HCT116 (cell line): ENCODE results near the gene TBC1D14. TPM values are rescaled to one million over a fixed set of nuclear protein-coding genes. Genes with fewer than 3 reads are reported as not detected.

Experiments
- ATAC-seq: fragments of 200-7000 bp; cut with Tn5 transposase; 2 replicates; pipeline ENCODE4 v1.9.1; 2020; ENCODE audit warnings: mild to moderate bottlenecking, moderate library complexity
- BruUV-seq: library from RNA; stranded (reverse); fragments of 400-500 nt; replicated peaks from 2 replicates; lab custom pipeline; 2021; lab: Mats Ljungman, UMichigan
- CTCF ChIA-PET: fragments of 300-600 bp; sonication (Branson Sonifier 250); formaldehyde crosslinking; loops from one replicate; lab custom pipeline; 2021; ENCODE audit warnings: antibody characterized with exemption; lab: Charles Lee
- POLR2A ChIA-PET: fragments of 300-600, 350-600 bp; sonication (Branson Sonifier 250); formaldehyde crosslinking; loops from one replicate; lab custom pipeline; 2021; ENCODE audit warnings: antibody characterized with exemption; lab: Charles Lee
- RAD21 ChIA-PET, 2 experiments: fragments of 300-600 bp; sonication (Branson Sonifier 250); formaldehyde crosslinking; loops; one replicate each; lab custom pipeline; 2023; ENCODE audit warnings: low total read pairs in 2 of 2; ENCODE audit not compliant: uncharacterized antibody in 2 of 2, unreplicated experiment in 2 of 2, low non-redundant PET in 1 of 2; lab: Charles Lee
- DNase-seq: peaks from one replicate; pipeline ENCODE4 v3.0.0-alpha.2; 2010; ENCODE audit warnings: low read depth, low spot score
- H2AFZ ChIP-seq: fragments of 200-600 bp; shearing (Covaris generic), sonication (generic); 2 replicates; pipeline ENCODE4 v1.6.1; 2017; ENCODE audit warnings: low read depth, mixed run types, mixed read lengths, antibody characterized with exemption, low read length; ENCODE audit not compliant: poor library complexity, severe bottlenecking
- H3K27ac ChIP-seq: 2 replicates; pipeline ENCODE4 v1.5.1; 2012; ENCODE audit warnings: low read depth, low read length
- H3K27me3 ChIP-seq: fragments of 200-600 bp; sonication (generic); 2 replicates; pipeline ENCODE4 v1.6.1; 2016; ENCODE audit warnings: mixed run types, low read length, mixed read lengths; ENCODE audit not compliant: insufficient read depth
- H3K36me3 ChIP-seq, 2 experiments: fragments of 200-500 bp in 1 of 2; fragments of 200-600 bp in 1 of 2; sonication (Bioruptor generic) in 1 of 2; sonication (generic) in 1 of 2; 2 replicates each; pipeline versions ENCODE4 v1.5.1 to v1.6.1; 2014 to 2016; ENCODE audit warnings: low read length in 2 of 2, inconsistent platforms in 1 of 2, mixed read lengths in 1 of 2, mixed run types in 1 of 2; ENCODE audit not compliant: insufficient read depth in 2 of 2, control insufficient read depth in 1 of 2
- H3K4me1 ChIP-seq, 2 experiments: fragments of 200-600 bp in 1 of 2; sonication (generic) in 1 of 2; 2 replicates each; pipeline versions ENCODE4 v1.5.1 to v1.6.1; 2012 to 2017; ENCODE audit warnings: low read length in 2 of 2, inconsistent platforms in 1 of 2, mild to moderate bottlenecking in 1 of 2, mixed read lengths in 1 of 2, mixed run types in 1 of 2, moderate library complexity in 1 of 2; ENCODE audit not compliant: insufficient read depth in 2 of 2, control insufficient read depth in 1 of 2
- H3K4me2 ChIP-seq: fragments of 200-600 bp; sonication (generic); 2 replicates; pipeline ENCODE4 v1.6.1; 2017; ENCODE audit warnings: mixed run types, low read length, mixed read lengths
- H3K4me3 ChIP-seq, 2 experiments: fragments of 200-600 bp in 1 of 2; sonication (generic) in 1 of 2; replicated peaks in 1 of 2; 2 replicates each; pipeline ENCODE4 v1.5.1; 2011 to 2016; ENCODE audit warnings: low read length in 2 of 2, control low read depth in 1 of 2, low read depth in 1 of 2, mild to moderate bottlenecking in 1 of 2, mixed read lengths in 1 of 2, mixed run types in 1 of 2
- H3K79me2 ChIP-seq: fragments of 200-600 bp; sonication (generic); 2 replicates; pipeline ENCODE4 v1.6.1; 2017; ENCODE audit warnings: mild to moderate bottlenecking, mixed run types, low read length, moderate library complexity, mixed read lengths; ENCODE audit not compliant: insufficient read depth
- H3K9ac ChIP-seq: fragments of 200-600 bp; sonication (generic); 2 replicates; pipeline ENCODE4 v1.6.1; 2016; ENCODE audit warnings: low read length, mixed read lengths
- H3K9me2 ChIP-seq: fragments of 200-600 bp; sonication (generic), shearing (Covaris generic); 2 replicates; pipeline ENCODE4 v1.6.1; 2017; ENCODE audit warnings: mixed run types, mild to moderate bottlenecking, moderate library complexity; ENCODE audit not compliant: insufficient read depth
- H3K9me3 ChIP-seq, 2 experiments: fragments of 200-500 bp in 1 of 2; fragments of 200-600 bp in 1 of 2; sonication (Bioruptor generic) in 1 of 2; sonication (generic) in 1 of 2; 2 replicates each; pipeline ENCODE4 v1.6.1; 2014 to 2017; ENCODE audit warnings: low read length in 2 of 2, mixed read lengths in 2 of 2, inconsistent platforms in 1 of 2, low read depth in 1 of 2, mild to moderate bottlenecking in 1 of 2, mixed run types in 1 of 2, moderate library complexity in 1 of 2; ENCODE audit not compliant: control insufficient read depth in 1 of 2, insufficient read depth in 1 of 2
- H4K20me1 ChIP-seq: fragments of 200-600 bp; sonication (generic), shearing (Covaris generic); 2 replicates; pipeline ENCODE4 v1.6.1; 2017; ENCODE audit warnings: mixed run types, mild to moderate bottlenecking, moderate library complexity; ENCODE audit not compliant: insufficient read depth
- CTCF ChIP-seq, 3 experiments: fragments of 200-600 bp in 1 of 3; sonication (generic) in 1 of 3; IDR thresholded peaks in 2 of 3; conservative IDR thresholded peaks in 1 of 3; 2 replicates each; pipeline ENCODE4 v1.5.1; 2012 to 2017; ENCODE audit warnings: low read depth in 2 of 3, low read length in 2 of 3, antibody characterized with exemption in 1 of 3, borderline replicate concordance in 1 of 3, control low read depth in 1 of 3, mild to moderate bottlenecking in 1 of 3, mixed read lengths in 1 of 3, mixed run types in 1 of 3, moderate library complexity in 1 of 3; ENCODE audit not compliant: insufficient read depth in 1 of 3
- JUND ChIP-seq: IDR thresholded peaks from 2 replicates; pipeline ENCODE4 v1.6.1; 2012
- SP1 ChIP-seq: IDR thresholded peaks from 2 replicates; pipeline ENCODE4 v1.6.1; 2012; ENCODE audit warnings: low read depth
- SRF ChIP-seq: IDR thresholded peaks from 2 replicates; pipeline ENCODE4 v1.6.1; 2012; ENCODE audit warnings: low read depth
- ZFX ChIP-seq: fragments of 450-650 bp; IDR thresholded peaks from 2 replicates; pipeline ENCODE4 v1.6.1; 2017
- intact Hi-C: fragments of 100-400 bp; cut with micrococcal nuclease; formaldehyde crosslinking; loops from 2 replicates; pipeline ENCODE4 v1.10.0; 2022
- total RNA-seq: library from RNA; stranded (reverse); gene quantifications from one replicate; pipeline ENCODE4 v1.2.1, GENCODE V29; 2021; ENCODE audit not compliant: unreplicated experiment

Gene TBC1D14
- total RNA-seq, 1 experiment from 2014 or later, result 62.9 TPM

- intact Hi-C loops, result no loop called here
- H3K9ac ChIP-seq, result peak overlapping the region; percentile 63
Observed at GRCh38 chr4:7042503-7043283, 133.1 kb downstream of the TBC1D14 start.

More at GRCh38 chr4:7042503-7043283, 133.1 kb downstream of the TBC1D14 start:
- H3K4me2 ChIP-seq, result peak overlapping the region; percentile 96
- H3K27me3 ChIP-seq, result no peaks in the 10 kb centered on the region
- H3K79me2 ChIP-seq, result peaks cover 42% of the 10 kb centered on the region
- ATAC-seq (peak; percentile 91), DNase-seq (peak; percentile 91)
- peak; percentile 27; the same call in 1 of the 2 replicates for TF ChIP-seq ZFX
- no peak for TF ChIP-seq JUND
- TF ChIP-seq CTCF (IDR thresholded peaks at IDR 0.05 in 2 of 3, conservative IDR thresholded peaks at IDR 0.05 in 1 of 3; ENCODE audit: borderline replicate concordance in 1 of 3, insufficient read depth in 1 of 3, low read depth in 2 of 3, low read length in 2 of 3), result 0 out of 6 replicates have a peak, but pooled peaks of 2 of the 3 experiments have one; percentile 10 to 13
- no peak for TF ChIP-seq SRF
- TF ChIP-seq SP1, result peak; percentile 81
- no peak overlapping the region for H2AFZ ChIP-seq
- H3K9me2 ChIP-seq, result no peaks in the 10 kb centered on the region
- ChIA-PET RAD21 (interaction anchor here in 1 of 2 experiments (0.6 kb wide), 1 partner anchor 133 kb away, joined by 4 read pairs; the partner anchor contains the start of gene TBC1D14), POLR2A (interaction anchor here (1.0 to 2.2 kb wide), 3 partner anchors 25 to 133 kb away, joined by 3 to 5 read pairs (median 4); partner anchors contain the start of genes GRPEL1 and TBC1D14), CTCF (interaction anchor here (0.6 to 1.8 kb wide), 16 partner anchors 10 to 902 kb away, joined by 3 to 12 read pairs (median 4); partner anchors contain the start of gene GRPEL1)
- no peaks in the 10 kb centered on the region for H3K9me3 ChIP-seq
- H4K20me1 ChIP-seq, result no peaks in the 10 kb centered on the region
- no TSS peak for BruUV-seq
- H3K4me1 ChIP-seq, result peaks cover 12 to 22% of the 10 kb centered on the region in 2 experiments; a peak in 2 of 4 replicates
- peak overlapping the region; percentile 50 to 65 for H3K4me3 ChIP-seq
- H3K36me3 ChIP-seq, result no peaks in the 10 kb centered on the region
- no peak overlapping the region; the same call in 1 of the 2 replicates for H3K27ac ChIP-seq
